Measurements from ENCODE around the gene TIMM13. TPM values are rescaled to one million over a fixed set of nuclear protein-coding genes. Genes with fewer than 3 reads are reported as not detected.
"Not testable (repeated sequence)": the region's sequence is repeated elsewhere in the genome, so short reads cannot be mapped to it uniquely, and the experiment has no call there.

TIMM13 gene
- total RNA-seq, 1 experiment from 2014 or later, result 129 TPM

DNA sequence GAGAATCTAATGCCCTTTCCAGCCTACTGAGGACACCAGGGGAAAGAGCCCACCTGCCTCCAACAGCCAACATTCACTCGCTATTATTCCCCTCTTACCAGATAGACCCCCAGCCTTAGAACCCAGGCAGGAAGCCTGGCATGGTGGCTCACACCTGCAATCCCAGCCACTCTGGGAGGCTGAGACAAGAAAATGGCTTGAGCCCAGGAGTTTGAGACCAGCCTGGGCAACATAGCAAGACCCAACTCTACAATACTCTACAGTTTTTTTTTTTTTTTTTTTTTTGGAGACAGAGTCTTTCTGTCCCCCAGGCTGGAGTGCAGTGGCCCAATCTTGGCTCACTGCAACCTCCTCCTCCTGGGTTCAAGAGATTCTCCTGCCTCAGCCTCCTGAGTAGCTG, 32.9 kb upstream of the TIMM13 start:
- DNase-seq, result no peak

DNA sequence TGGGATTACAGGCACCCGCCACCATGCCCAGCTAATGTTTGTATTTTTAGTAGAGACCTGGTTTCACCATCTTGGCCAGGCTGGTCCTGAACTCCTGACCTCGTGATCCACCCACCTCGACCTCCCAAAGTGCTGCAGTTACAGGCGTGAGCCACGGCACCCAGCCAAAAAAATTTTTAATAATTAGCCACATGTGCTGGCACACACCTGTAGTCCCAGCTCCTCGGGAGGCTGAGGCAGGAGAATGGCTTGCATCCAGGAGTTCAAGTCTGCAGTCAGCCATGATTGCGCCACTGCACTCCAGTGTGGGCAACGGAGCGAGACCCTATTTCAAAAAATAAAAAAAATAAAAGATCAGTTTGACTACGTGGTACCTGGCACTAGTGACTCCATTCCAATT, 31.4 kb upstream of the TIMM13 start:
- H3K36me3 ChIP-seq (ENCODE audit: low read depth, low read length); DNase-seq; H3K9ac ChIP-seq (ENCODE audit: low read length); H3F3A ChIP-seq (ENCODE audit: low read length, unreplicated experiment); POLR2A ChIA-PET (ENCODE audit: unreplicated experiment); BruUV-seq (replicated peaks); H3K4me3 ChIP-seq (ENCODE audit: low read length); H3K27ac ChIP-seq (ENCODE audit: low read length); H3K27me3 ChIP-seq (ENCODE audit: low read length); H3K9me2 ChIP-seq (replicated peaks; ENCODE audit: low read length); CTCF ChIA-PET; H3K9me3 ChIP-seq (ENCODE audit: low read length); H2AFZ ChIP-seq (ENCODE audit: low read length); intact Hi-C loops (cut with micrococcal nuclease); H3K4me2 ChIP-seq (ENCODE audit: low read length); ATAC-seq: not testable (repeated sequence)
- peaks cover 13% of the 10 kb centered on the region; the same call in 1 of the 2 replicates for H4K20me1 ChIP-seq (ENCODE audit: low read length)
- H3K79me2 ChIP-seq (ENCODE audit: low read length), result peaks cover 38% of the 10 kb centered on the region
- H3K4me1 ChIP-seq (ENCODE audit: insufficient read depth, low read length), result peaks cover 16% of the 10 kb centered on the region

More for the DNA sequence above, 32.9 kb upstream of the TIMM13 start:
- CTCF ChIA-PET, result no interaction called here
- POLR2A ChIA-PET (ENCODE audit: unreplicated experiment), result no interaction called here
- no peak for ATAC-seq
- H3K9ac ChIP-seq (ENCODE audit: low read length), result no peak overlapping the region
- H3K36me3 ChIP-seq (ENCODE audit: low read depth, low read length), result no peaks in the 10 kb centered on the region
- peaks cover 6% of the 10 kb centered on the region; the same call in 1 of the 2 replicates for H4K20me1 ChIP-seq (ENCODE audit: low read length)
- no peak overlapping the region for H3K4me3 ChIP-seq (ENCODE audit: low read length)
- BruUV-seq (replicated peaks), result no TSS peak
- no peak for TF ChIP-seq CTCF (conservative IDR thresholded peaks at IDR 0.05; ENCODE audit: low read depth, low read length)
- TF ChIP-seq EZH2phosphoT487 (IDR thresholded peaks at IDR 0.05; ENCODE audit: borderline replicate concordance, low read length), result no peak
- TF ChIP-seq EZH2 (IDR thresholded peaks at IDR 0.05; ENCODE audit: low read length, unreplicated experiment), result no peak
- H2AFZ ChIP-seq (ENCODE audit: low read length), result no peak overlapping the region
- intact Hi-C loops (cut with micrococcal nuclease), result no loop called here
- no peaks in the 10 kb centered on the region for H3K9me2 ChIP-seq (replicated peaks; ENCODE audit: low read length)
- no peaks in the 10 kb centered on the region for H3K27me3 ChIP-seq (ENCODE audit: low read length)
- no peaks in the 10 kb centered on the region for H3K9me3 ChIP-seq (ENCODE audit: low read length)
- H3K27ac ChIP-seq (ENCODE audit: low read length), result no peak overlapping the region
- H3K4me2 ChIP-seq (ENCODE audit: low read length), result no peak overlapping the region
- H3K4me1 ChIP-seq (ENCODE audit: insufficient read depth, low read length), result peaks cover 8% of the 10 kb centered on the region
- no peaks in the 10 kb centered on the region for H3F3A ChIP-seq (ENCODE audit: low read length, unreplicated experiment)
- H3K79me2 ChIP-seq (ENCODE audit: low read length), result peaks cover 23% of the 10 kb centered on the region

- H3K27ac ChIP-seq (ENCODE audit: low read length), result no peak overlapping the region
- CTCF ChIA-PET, result interaction anchor here (0.7 kb wide), 1 partner anchor 379 kb away, joined by 16 read pairs; no protein-coding TSS in a partner anchor
- intact Hi-C loops (cut with micrococcal nuclease), result no loop called here
- peaks cover 16% of the 10 kb centered on the region for H3K4me1 ChIP-seq (ENCODE audit: insufficient read depth, low read length)
- no peaks in the 10 kb centered on the region for H3K9me3 ChIP-seq (ENCODE audit: low read length)
- no peaks in the 10 kb centered on the region for H3K36me3 ChIP-seq (ENCODE audit: low read depth, low read length)
- H3K4me3 ChIP-seq (ENCODE audit: low read length), result no peak overlapping the region
- H2AFZ ChIP-seq (ENCODE audit: low read length), result no peak overlapping the region
- H3K27me3 ChIP-seq (ENCODE audit: low read length), result no peaks in the 10 kb centered on the region
- H3K4me2 ChIP-seq (ENCODE audit: low read length), result no peak overlapping the region
- no peak overlapping the region for H3K9ac ChIP-seq (ENCODE audit: low read length)
- H3K9me2 ChIP-seq (replicated peaks; ENCODE audit: low read length), result no peaks in the 10 kb centered on the region
- no peak for ATAC-seq
- no peak for TF ChIP-seq EZH2 (IDR thresholded peaks at IDR 0.05; ENCODE audit: low read length, unreplicated experiment)
- TF ChIP-seq CTCF (conservative IDR thresholded peaks at IDR 0.05; ENCODE audit: low read depth, low read length), result no peak
- no peak for TF ChIP-seq EZH2phosphoT487 (IDR thresholded peaks at IDR 0.05; ENCODE audit: borderline replicate concordance, low read length)
- BruUV-seq (replicated peaks), result no TSS peak
- POLR2A ChIA-PET (ENCODE audit: unreplicated experiment), result interaction anchor here (0.6 kb wide), 1 partner anchor 121 kb away, joined by 5 read pairs; no protein-coding TSS in a partner anchor
- no peaks in the 10 kb centered on the region for H3F3A ChIP-seq (ENCODE audit: low read length, unreplicated experiment)
- no peak for DNase-seq
- H3K79me2 ChIP-seq (ENCODE audit: low read length), result peaks cover 45% of the 10 kb centered on the region
- peaks cover 13% of the 10 kb centered on the region; the same call in 1 of the 2 replicates for H4K20me1 ChIP-seq (ENCODE audit: low read length)
These were observed 30.7 kb upstream of the TIMM13 start for GRCh38 chr19:2458054-2458453.

All from PC-3 (cell line).